Lower leg skin (tissue), 3 donors: ENCODE results near the gene CLDND2.

ENCODE experiments used
- CTCF ChIP-seq, 3 donors: fragments of 450-650 bp; IDR thresholded peaks; one replicate each; pipeline ENCODE4 v1.5.1; 2016; ENCODE audit warnings: antibody characterized with exemption in 3 of 3, mild to moderate bottlenecking in 3 of 3, moderate library complexity in 2 of 3
- POLR2A ChIP-seq, 2 donors: fragments of 450-650 bp; IDR thresholded peaks; one replicate each; pipeline ENCODE4 v1.6.1; 2016 to 2017; ENCODE audit warnings: antibody characterized with exemption in 2 of 2, mild to moderate bottlenecking in 1 of 2, moderate library complexity in 1 of 2

GRCh38 chr19:51386882-51387520 is 18.2 kb upstream of the CLDND2 start:
- TF ChIP-seq CTCF (IDR thresholded peaks at IDR 0.05): no peak
- TF ChIP-seq POLR2A (IDR thresholded peaks at IDR 0.05): no peak
